ENCODE results near the gene WDR82.

GRCh38 chr3:52247409-52248164 lies 30.9 kb downstream of the WDR82 start:
- TF ChIP-seq POLR2A (IDR thresholded peaks at IDR 0.05): no peak
- TF ChIP-seq CTCF (IDR thresholded peaks at IDR 0.05): no peak
- no peak for TF ChIP-seq POLR2AphosphoS5 (IDR thresholded peaks at IDR 0.05)
